GM23338 (cell line): ENCODE data around the gene MYO5B. TPM values are rescaled to one million over a fixed set of nuclear protein-coding genes. Genes with fewer than 3 reads are reported as not detected.

Experiments used
- ATAC-seq: fragments of 200-7000 bp; cut with Tn5 transposase; 3 replicates; pipeline ENCODE4 v1.9.1; 2020
- DNase-seq: peaks from one replicate; pipeline ENCODE4 v3.0.0-alpha.2; 2015; ENCODE audit warnings: low spot score
- H2AFZ ChIP-seq: fragments of 200-600 bp; sonication (generic); 2 replicates; pipeline ENCODE4 v1.8.0; 2016; ENCODE audit warnings: antibody characterized with exemption, mild to moderate bottlenecking, moderate library complexity
- H3F3A ChIP-seq: fragments of 200-600 bp; sonication (generic); replicated peaks from 2 replicates; pipeline ENCODE4 v1.8.0; 2017; ENCODE audit warnings: antibody characterized with exemption, mixed run types, low read depth
- H3K27ac ChIP-seq: fragments of 200-600 bp; sonication (generic); 2 replicates; pipeline ENCODE4 v1.6.1; 2016; ENCODE audit warnings: low read depth
- H3K27me3 ChIP-seq: fragments of 200-600 bp; sonication (generic); 2 replicates; pipeline ENCODE4 v1.8.0; 2016; ENCODE audit warnings: mild to moderate bottlenecking, mixed run types, moderate library complexity; ENCODE audit not compliant: insufficient read depth
- H3K36me3 ChIP-seq: fragments of 200-600 bp; sonication (generic); 2 replicates; pipeline ENCODE4 v1.8.0; 2016; ENCODE audit warnings: mild to moderate bottlenecking; ENCODE audit not compliant: insufficient read depth
- H3K4me1 ChIP-seq: fragments of 200-600 bp; sonication (generic); 2 replicates; pipeline ENCODE4 v1.8.0; 2016; ENCODE audit warnings: mild to moderate bottlenecking, moderate library complexity; ENCODE audit not compliant: insufficient read depth
- H3K4me2 ChIP-seq: fragments of 200-600 bp; sonication (generic); 2 replicates; pipeline ENCODE4 v1.7.1; 2017; ENCODE audit warnings: mixed run types
- H3K4me3 ChIP-seq: fragments of 200-600 bp; sonication (generic); 2 replicates; pipeline ENCODE4 v1.6.1; 2016; ENCODE audit warnings: mixed run types
- H3K79me2 ChIP-seq: fragments of 200-600 bp; sonication (generic); replicated peaks from 2 replicates; pipeline ENCODE4 v1.8.0; 2017; ENCODE audit warnings: mild to moderate bottlenecking; ENCODE audit not compliant: insufficient read depth
- H3K9me2 ChIP-seq: fragments of 200-600 bp; sonication (generic); 2 replicates; pipeline ENCODE4 v1.8.0; 2017; ENCODE audit not compliant: insufficient read depth
- H4K20me1 ChIP-seq: fragments of 200-600 bp; sonication (generic); replicated peaks from 2 replicates; pipeline ENCODE4 v1.8.0; 2017; ENCODE audit warnings: mild to moderate bottlenecking; ENCODE audit not compliant: insufficient read depth
- H3K27ac Mint-ChIP-seq: 2 replicates; pipeline ENCODE4 v1.8.0; 2020; ENCODE audit warnings: inconsistent platforms, mild to moderate bottlenecking, moderate library complexity, mixed read lengths
- H3K27me3 Mint-ChIP-seq: 3 replicates; pipeline ENCODE4 v1.8.0; 2022; ENCODE audit warnings: low read depth, mild to moderate bottlenecking, moderate library complexity, mixed read lengths, inconsistent platforms; ENCODE audit not compliant: insufficient read depth, poor library complexity
- H3K36me3 Mint-ChIP-seq: 3 replicates; pipeline ENCODE4 v1.8.0; 2021; ENCODE audit warnings: low read depth, mild to moderate bottlenecking, inconsistent platforms, moderate library complexity, mixed read lengths
- H3K4me1 Mint-ChIP-seq: 3 replicates; pipeline ENCODE4 v1.8.0; 2020; ENCODE audit warnings: mild to moderate bottlenecking, inconsistent platforms, mixed read lengths
- H3K4me3 Mint-ChIP-seq: 3 replicates; pipeline ENCODE4 v1.8.0; 2021; ENCODE audit warnings: moderate library complexity, mild to moderate bottlenecking, inconsistent platforms, mixed read lengths
- H3K9me3 Mint-ChIP-seq: 3 replicates; pipeline ENCODE4 v1.8.0; 2020; ENCODE audit warnings: moderate library complexity, mild to moderate bottlenecking, inconsistent platforms, mixed read lengths
- CREB1 ChIP-seq: fragments of 250-450 bp; sonication (Bioruptor Pico); IDR thresholded peaks from 2 replicates; pipeline ENCODE4 v1.5.0; 2020; ENCODE audit warnings: low read depth, mild to moderate bottlenecking, moderate library complexity
- EZH2 ChIP-seq: fragments of 200-600 bp; sonication (generic); IDR thresholded peaks from one replicate; pipeline ENCODE4 v1.8.0; 2017; ENCODE audit warnings: antibody characterized with exemption, mild to moderate bottlenecking, low read depth; ENCODE audit not compliant: unreplicated experiment
- EZH2phosphoT487 ChIP-seq: fragments of 200-600 bp; sonication (generic); IDR thresholded peaks from one replicate; pipeline ENCODE4 v1.8.1; 2018; ENCODE audit warnings: antibody characterized with exemption; ENCODE audit not compliant: unreplicated experiment
- JUNB ChIP-seq: IDR thresholded peaks from one replicate; pipeline ENCODE4 v1.6.1; 2016; ENCODE audit warnings: antibody characterized with exemption; ENCODE audit not compliant: unreplicated experiment
- POLR2AphosphoS5 ChIP-seq: IDR thresholded peaks from 2 replicates; pipeline ENCODE4 v1.6.1; 2016; ENCODE audit warnings: antibody characterized with exemption, low read depth
- STAT1 ChIP-seq: IDR thresholded peaks from one replicate; pipeline ENCODE4 v1.6.1; 2016; ENCODE audit warnings: antibody characterized with exemption; ENCODE audit not compliant: unreplicated experiment
- ZNF114 ChIP-seq: fragments of 250-450 bp; sonication (Bioruptor Pico); IDR thresholded peaks from 2 replicates; pipeline ENCODE4 v1.5.0; 2020; ENCODE audit warnings: mild to moderate bottlenecking, moderate library complexity
- ZNF331 ChIP-seq: fragments of 250-450 bp; sonication (Bioruptor Pico); IDR thresholded peaks from 2 replicates; pipeline ENCODE4 v1.5.0; 2020; ENCODE audit warnings: low read depth, mild to moderate bottlenecking, moderate library complexity
- ZNF462 ChIP-seq: fragments of 250-450 bp; sonication (Bioruptor Pico); IDR thresholded peaks from 2 replicates; pipeline ENCODE4 v1.5.0; 2020; ENCODE audit warnings: mild to moderate bottlenecking, moderate library complexity
- polyA plus RNA-seq: library from polyadenylated mRNA; unstranded; fragments of >200 nt; fragmentation: Nextera tagmentation; extraction: Ambion mirVana; gene quantifications from 2 replicates; pipeline ENCODE4 v1.2.1, GENCODE V29; 2016
- total RNA-seq: library from RNA; depleted of rRNA; stranded (reverse); fragments of >200 nt; shearing (Covaris generic); gene quantifications from 2 replicates; pipeline ENCODE4 v1.2.3, GENCODE V29; 2014
- TF ChIP-seq, protein P1 (sequence below): IDR thresholded peaks from one replicate; pipeline ENCODE4 v1.6.1; 2018; ENCODE audit warnings: antibody characterized with exemption; ENCODE audit not compliant: unreplicated experiment
- TF ChIP-seq, protein P2 (sequence below), 2 experiments: fragments of 200-600 bp in 1 of 2; sonication (generic) in 1 of 2; conservative IDR thresholded peaks; 2 replicates each; pipeline versions ENCODE4 v1.5.1 to v1.6.1; 2016 to 2017; ENCODE audit warnings: antibody characterized with exemption in 2 of 2, low read depth in 2 of 2, mild to moderate bottlenecking in 2 of 2, moderate library complexity in 1 of 2

The MYO5B gene
- total and polyA plus RNA-seq, 2 experiments from 2014 or later, result 3.2 to 19.1 TPM

GRCh38 chr18:50039746-50040145 lies 155.2 kb downstream of the MYO5B start (continued):
- TF ChIP-seq, protein P1, sequence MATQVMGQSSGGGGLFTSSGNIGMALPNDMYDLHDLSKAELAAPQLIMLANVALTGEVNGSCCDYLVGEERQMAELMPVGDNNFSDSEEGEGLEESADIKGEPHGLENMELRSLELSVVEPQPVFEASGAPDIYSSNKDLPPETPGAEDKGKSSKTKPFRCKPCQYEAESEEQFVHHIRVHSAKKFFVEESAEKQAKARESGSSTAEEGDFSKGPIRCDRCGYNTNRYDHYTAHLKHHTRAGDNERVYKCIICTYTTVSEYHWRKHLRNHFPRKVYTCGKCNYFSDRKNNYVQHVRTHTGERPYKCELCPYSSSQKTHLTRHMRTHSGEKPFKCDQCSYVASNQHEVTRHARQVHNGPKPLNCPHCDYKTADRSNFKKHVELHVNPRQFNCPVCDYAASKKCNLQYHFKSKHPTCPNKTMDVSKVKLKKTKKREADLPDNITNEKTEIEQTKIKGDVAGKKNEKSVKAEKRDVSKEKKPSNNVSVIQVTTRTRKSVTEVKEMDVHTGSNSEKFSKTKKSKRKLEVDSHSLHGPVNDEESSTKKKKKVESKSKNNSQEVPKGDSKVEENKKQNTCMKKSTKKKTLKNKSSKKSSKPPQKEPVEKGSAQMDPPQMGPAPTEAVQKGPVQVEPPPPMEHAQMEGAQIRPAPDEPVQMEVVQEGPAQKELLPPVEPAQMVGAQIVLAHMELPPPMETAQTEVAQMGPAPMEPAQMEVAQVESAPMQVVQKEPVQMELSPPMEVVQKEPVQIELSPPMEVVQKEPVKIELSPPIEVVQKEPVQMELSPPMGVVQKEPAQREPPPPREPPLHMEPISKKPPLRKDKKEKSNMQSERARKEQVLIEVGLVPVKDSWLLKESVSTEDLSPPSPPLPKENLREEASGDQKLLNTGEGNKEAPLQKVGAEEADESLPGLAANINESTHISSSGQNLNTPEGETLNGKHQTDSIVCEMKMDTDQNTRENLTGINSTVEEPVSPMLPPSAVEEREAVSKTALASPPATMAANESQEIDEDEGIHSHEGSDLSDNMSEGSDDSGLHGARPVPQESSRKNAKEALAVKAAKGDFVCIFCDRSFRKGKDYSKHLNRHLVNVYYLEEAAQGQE, result no peak
- no peak for TF ChIP-seq EZH2phosphoT487
- no peak for TF ChIP-seq ZNF331 (CRISPR knock-in tag)
- no peak for TF ChIP-seq ZNF114 (CRISPR knock-in tag)
- no peak for TF ChIP-seq JUNB

DNA sequence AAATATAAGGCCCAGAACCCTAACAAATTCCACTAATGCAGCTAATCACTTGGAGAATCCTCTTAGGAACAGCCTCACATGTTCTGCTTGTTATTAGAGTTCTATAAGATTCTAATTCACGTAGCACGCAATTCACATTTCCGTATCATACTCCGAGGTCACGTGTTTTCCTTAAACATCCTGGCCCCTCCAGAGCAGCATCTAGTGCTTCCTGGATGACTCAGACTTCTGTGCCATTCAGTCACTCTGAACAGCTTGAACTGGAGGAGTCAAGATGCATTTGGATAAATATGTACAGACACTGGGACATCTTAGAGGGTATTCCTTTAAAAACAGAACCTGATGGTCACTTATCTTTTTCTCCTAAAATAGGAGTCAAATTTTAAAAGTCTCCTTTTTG lies 156.5 kb downstream of the MYO5B start:
- ATAC-seq (no peak), DNase-seq (no peak)
- no peaks in the 10 kb centered on the region for H3K9me2 ChIP-seq
- no peak overlapping the region for H3K27ac ChIP-seq
- no peaks in the 10 kb centered on the region for H3K4me1 ChIP-seq
- Mint-ChIP-seq H3K36me3 (no peaks in the 10 kb centered on the region), H3K4me3 (no peak overlapping the region), H3K9me3 (no peaks in the 10 kb centered on the region), H3K27ac (no peak overlapping the region), H3K4me1 (no peaks in the 10 kb centered on the region), H3K27me3 (no peaks in the 10 kb centered on the region)
- no peak overlapping the region for H3K4me3 ChIP-seq
- no peak overlapping the region for H3K4me2 ChIP-seq
- H3K79me2 ChIP-seq, result no peaks in the 10 kb centered on the region
- TF ChIP-seq JUNB (no peak), CREB1 (CRISPR knock-in tag) (no peak), STAT1 (no peak), EZH2 (no peak), ZNF331 (CRISPR knock-in tag) (no peak), ZNF462 (CRISPR knock-in tag) (no peak), ZNF114 (CRISPR knock-in tag) (no peak), POLR2AphosphoS5 (no peak)
- TF ChIP-seq, protein P2, sequence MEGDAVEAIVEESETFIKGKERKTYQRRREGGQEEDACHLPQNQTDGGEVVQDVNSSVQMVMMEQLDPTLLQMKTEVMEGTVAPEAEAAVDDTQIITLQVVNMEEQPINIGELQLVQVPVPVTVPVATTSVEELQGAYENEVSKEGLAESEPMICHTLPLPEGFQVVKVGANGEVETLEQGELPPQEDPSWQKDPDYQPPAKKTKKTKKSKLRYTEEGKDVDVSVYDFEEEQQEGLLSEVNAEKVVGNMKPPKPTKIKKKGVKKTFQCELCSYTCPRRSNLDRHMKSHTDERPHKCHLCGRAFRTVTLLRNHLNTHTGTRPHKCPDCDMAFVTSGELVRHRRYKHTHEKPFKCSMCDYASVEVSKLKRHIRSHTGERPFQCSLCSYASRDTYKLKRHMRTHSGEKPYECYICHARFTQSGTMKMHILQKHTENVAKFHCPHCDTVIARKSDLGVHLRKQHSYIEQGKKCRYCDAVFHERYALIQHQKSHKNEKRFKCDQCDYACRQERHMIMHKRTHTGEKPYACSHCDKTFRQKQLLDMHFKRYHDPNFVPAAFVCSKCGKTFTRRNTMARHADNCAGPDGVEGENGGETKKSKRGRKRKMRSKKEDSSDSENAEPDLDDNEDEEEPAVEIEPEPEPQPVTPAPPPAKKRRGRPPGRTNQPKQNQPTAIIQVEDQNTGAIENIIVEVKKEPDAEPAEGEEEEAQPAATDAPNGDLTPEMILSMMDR (conservative IDR thresholded peaks at IDR 0.05; ENCODE audit: low read depth in 2 of 2), result no peak
- H4K20me1 ChIP-seq, result 0 out of 2 replicates have a peak, but pooled peaks cover 3% of the 10 kb centered on the region
- no peaks in the 10 kb centered on the region for H3K36me3 ChIP-seq
- H3K27me3 ChIP-seq, result no peaks in the 10 kb centered on the region
- no peaks in the 10 kb centered on the region for H3F3A ChIP-seq
- no peak overlapping the region for H2AFZ ChIP-seq
